GM18868 (cell line): ENCODE data around the gene LEFTY2.
"Not testable (repeated sequence)": the region's sequence is repeated elsewhere in the genome, so short reads cannot be mapped to it uniquely, and the experiment has no call there.

ENCODE experiments used
- ATAC-seq: cut with Tn5 transposase; IDR thresholded peaks from one replicate; pipeline ENCODE4 v1.9.1; 2021; ENCODE audit warnings: mild to moderate bottlenecking, moderate library complexity; ENCODE audit not compliant: unreplicated experiment

Gene LEFTY2

GRCh38 chr1:225954753-225955152, 13.7 kb upstream of the LEFTY2 start:
- no peak for ATAC-seq

DNA sequence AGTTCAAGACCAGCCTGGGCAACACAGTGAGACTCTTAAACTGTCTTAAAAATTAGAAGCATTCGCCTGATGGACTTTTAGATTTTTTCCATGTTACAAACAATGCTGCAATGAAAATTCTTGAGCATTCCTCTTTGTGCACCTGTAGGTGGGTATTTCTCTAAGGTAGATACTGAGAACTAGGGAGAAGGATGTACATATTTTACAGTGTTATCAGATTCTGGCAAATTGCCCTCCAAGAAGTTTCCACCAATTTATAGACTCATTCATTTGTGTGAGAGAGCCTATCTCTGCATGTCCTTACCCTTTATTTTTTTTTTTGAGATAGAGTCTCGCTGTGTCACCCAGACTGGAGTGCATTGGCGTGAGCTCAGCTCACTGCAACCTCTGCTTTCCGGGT, 12.3 kb upstream of the LEFTY2 start:
- ATAC-seq: no peak

GRCh38 chr1:225950905-225951497, 10.0 kb upstream of the LEFTY2 start:
- ATAC-seq: no peak

GRCh38 chr1:225949041-225949440, 8.0 kb upstream of the LEFTY2 start:
- ATAC-seq: no peak

DNA sequence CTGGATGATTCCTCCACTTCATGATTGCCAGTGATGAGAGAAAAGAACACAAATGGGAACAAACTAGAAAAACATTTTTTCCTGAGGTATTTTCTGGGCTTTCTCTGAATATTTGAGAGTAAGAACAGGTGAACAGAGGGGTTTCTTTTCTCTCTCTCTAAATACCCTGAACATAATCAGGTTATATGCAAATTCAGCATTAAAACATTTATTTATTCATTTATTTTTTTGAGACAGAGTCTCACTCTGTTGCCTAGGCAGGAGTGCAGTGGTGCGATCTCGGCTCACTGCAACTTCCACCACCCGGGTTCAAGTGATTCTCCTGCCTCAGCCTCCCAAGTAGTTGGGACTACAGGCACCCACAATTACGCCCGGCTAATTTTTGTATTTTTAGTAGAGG, 5.8 kb upstream of the LEFTY2 start:
- no peak for ATAC-seq

DNA sequence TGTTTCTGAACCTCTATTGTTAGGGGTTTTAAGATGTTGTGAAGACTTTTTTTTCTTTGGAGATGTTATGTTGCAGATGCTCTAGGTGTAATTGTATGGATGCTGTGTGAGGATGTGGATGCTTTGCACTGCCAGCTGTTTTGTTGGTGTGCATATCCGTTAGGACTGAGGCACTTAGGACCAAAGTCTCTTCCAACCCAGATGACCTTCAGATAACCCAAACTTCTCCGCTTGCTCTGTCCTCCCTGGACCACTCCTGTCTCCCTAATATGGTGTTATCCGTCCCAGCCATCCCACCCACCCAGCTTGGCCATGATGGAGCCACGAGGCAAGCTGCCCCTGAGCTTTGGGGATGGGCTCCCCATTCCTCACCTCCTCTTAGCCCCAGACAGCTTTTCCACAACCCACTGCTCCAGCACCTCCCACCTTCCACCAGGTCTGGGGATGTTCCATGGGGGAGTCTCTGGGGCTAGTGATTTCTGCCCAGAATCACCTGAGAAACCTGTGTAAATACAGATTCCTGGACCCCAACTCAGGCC, 5.1 kb upstream of the LEFTY2 start:
- no peak for ATAC-seq

DNA sequence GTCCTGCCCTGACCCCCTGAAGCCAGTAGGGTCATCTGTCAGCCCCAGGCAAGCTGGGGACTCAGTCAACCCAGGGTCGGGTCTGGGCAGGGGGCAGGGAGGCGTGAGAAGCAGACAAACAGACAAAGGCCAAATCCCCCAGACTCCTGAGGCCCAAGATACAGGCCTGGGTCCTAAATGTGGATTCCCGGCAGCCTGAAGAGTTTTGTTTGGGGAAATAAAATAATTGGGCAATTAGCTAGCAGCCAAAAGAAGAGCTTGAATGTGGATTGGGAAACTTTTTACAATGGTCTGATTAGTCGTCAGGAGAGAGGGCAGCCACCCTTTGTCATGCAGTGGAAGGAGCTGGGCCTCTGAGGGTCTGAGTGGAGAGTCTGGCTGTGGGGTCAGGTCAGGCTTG, 4.5 kb upstream of the LEFTY2 start:
- ATAC-seq: no peak

- ATAC-seq: peak; percentile 88
Observed at GRCh38 chr1:225944951-225945350, 3.9 kb upstream of the LEFTY2 start.

DNA sequence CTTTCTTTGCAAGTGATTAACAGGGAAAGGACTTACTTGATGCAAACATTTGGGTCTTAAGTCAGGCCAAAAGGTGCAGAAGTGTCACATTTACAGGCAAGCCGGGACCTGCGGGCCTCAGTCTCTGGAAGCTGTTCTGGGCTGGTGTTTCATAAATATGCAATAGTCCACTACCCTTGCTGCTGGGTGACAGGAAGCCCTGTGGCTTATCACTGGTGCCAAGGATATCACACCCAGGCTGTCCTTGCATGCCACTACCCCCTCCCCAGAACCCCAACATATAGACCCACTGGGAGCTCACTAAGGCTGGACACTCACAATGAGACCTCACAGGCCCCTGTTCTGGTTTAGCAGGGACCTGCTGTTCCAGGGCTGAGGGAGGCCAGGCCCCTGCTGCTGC, 3.4 kb upstream of the LEFTY2 start:
- ATAC-seq: no peak

- ATAC-seq: no peak
Observed at GRCh38 chr1:225943582-225943981, 2.6 kb upstream of the LEFTY2 start.

- peak; percentile 78 for ATAC-seq
Observed at GRCh38 chr1:225942574-225942973, 1.6 kb upstream of the LEFTY2 start.

GRCh38 chr1:225941942-225942222, 862 bp upstream of the LEFTY2 start:
- ATAC-seq: no peak

DNA sequence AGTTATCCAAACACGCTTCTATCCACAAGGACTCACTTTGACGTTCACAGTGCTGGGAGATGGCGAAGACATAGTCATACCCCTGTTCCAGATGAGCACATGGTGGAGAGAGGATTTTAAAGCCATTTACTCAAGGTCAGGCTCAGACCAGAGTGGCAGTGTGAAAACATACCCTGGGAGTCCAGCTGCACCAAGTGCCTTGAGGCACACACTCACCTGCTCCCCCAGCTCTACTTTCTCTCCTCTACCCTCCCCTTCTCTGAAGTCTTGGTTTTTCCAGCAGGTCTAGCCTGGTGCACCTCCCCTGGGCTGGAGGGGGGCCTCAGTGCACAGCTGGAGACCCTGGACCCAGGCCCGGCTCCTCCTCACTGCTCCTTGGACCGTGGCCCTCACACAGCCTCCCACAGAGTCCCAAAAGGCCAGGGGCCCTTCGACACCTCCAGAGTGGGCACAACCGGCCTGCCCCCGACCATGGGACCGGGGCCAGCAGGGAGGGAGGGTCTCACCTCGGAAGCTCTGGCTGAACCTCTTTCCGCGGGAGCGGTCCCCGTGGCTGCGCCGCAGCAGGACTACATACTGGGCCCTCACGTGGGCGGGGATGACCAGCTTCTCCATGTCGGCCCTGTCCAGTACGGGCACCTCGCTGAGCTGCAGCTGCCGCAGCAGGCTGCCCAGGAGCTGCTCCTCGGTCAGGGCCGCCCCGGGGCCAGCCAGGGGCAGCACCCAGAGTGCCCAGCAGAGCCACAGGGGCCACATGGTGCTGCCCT, 452 bp downstream of the LEFTY2 start:
- no peak for ATAC-seq

GRCh38 chr1:225939939-225940310, 1.1 kb downstream of the LEFTY2 start:
- not testable (repeated sequence) for ATAC-seq

GRCh38 chr1:225939097-225939938, 1.7 kb downstream of the LEFTY2 start:
- not testable (repeated sequence) for ATAC-seq

- ATAC-seq: no peak
Observed at GRCh38 chr1:225937048-225937968, 3.7 kb downstream of the LEFTY2 start.

DNA sequence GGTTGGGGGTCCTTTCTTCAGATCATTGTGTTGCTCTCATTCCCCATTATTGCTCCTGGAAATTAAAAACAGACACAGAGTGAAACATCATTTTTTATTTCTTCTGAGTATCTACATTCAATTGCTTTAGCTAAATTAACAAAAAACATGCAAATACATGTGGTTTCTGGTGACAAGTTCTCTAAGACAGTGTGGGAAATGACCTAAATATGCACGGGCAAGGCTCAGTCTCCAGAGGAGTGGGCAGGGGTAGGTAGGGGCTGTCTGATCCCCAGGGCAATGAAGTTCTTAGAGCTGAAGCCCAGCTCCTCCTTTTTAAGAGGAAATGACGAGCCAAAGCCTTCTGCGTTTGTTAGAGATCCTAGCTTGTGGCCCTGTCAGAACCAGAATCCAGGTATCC, 4.5 kb downstream of the LEFTY2 start:
- ATAC-seq: no peak

GRCh38 chr1:225936086-225936485, 4.9 kb downstream of the LEFTY2 start:
- not testable (repeated sequence) for ATAC-seq

- no peak for ATAC-seq
Observed at GRCh38 chr1:225934711-225935110, 6.3 kb downstream of the LEFTY2 start.

GRCh38 chr1:225933072-225933471, 7.9 kb downstream of the LEFTY2 start:
- no peak for ATAC-seq
